HepG2 (cell line): ENCODE data around the gene NUDT7. TPM values are rescaled to one million over a fixed set of nuclear protein-coding genes. Genes with fewer than 3 reads are reported as not detected.

Experiments
- CREB1 ChIP-seq, 2 experiments: fragments of 450-650 bp in 1 of 2; IDR thresholded peaks; 2 replicates each; pipeline ENCODE4 v1.6.1; 2016 to 2017; ENCODE audit warnings: control low read depth in 1 of 2, mild to moderate bottlenecking in 1 of 2, missing compliant biosample characterization in 1 of 2, missing genetic modification characterization in 1 of 2
- KLF12 ChIP-seq: sonication (generic); formaldehyde crosslinking; IDR thresholded peaks from 2 replicates; pipeline ENCODE4 v1.4.0; 2020; ENCODE audit warnings: missing genetic modification reagents, borderline replicate concordance
- MAFG ChIP-seq: sonication (generic); formaldehyde crosslinking; IDR thresholded peaks from 2 replicates; pipeline ENCODE4 v1.5.1; 2020; ENCODE audit warnings: mild to moderate bottlenecking, missing genetic modification reagents
- POGZ ChIP-seq: sonication (generic); formaldehyde crosslinking; IDR thresholded peaks from 2 replicates; pipeline ENCODE4 v1.4.0; 2020; ENCODE audit warnings: mild to moderate bottlenecking, missing genetic modification reagents
- TRIM24 ChIP-seq: sonication (generic); formaldehyde crosslinking; IDR thresholded peaks from 2 replicates; pipeline ENCODE4 v1.8.0; 2022; ENCODE audit warnings: mild to moderate bottlenecking, missing genetic modification reagents
- ZNF296 ChIP-seq: sonication (generic); formaldehyde crosslinking; conservative IDR thresholded peaks from 2 replicates; pipeline ENCODE4 v1.5.0; 2020; ENCODE audit warnings: mild to moderate bottlenecking, missing genetic modification reagents
- ZNF547 ChIP-seq: sonication (generic); formaldehyde crosslinking; IDR thresholded peaks from 2 replicates; pipeline ENCODE4 v1.5.1; 2020; ENCODE audit warnings: mild to moderate bottlenecking, missing genetic modification reagents
- ZNF672 ChIP-seq: sonication (generic); formaldehyde crosslinking; IDR thresholded peaks from 2 replicates; pipeline ENCODE4 v1.8.1; 2022; ENCODE audit warnings: missing genetic modification reagents
- polyA plus RNA-seq, 8 experiments: library from polyadenylated mRNA; depleted of rRNA in 3 of 8; stranded (reverse) in 7 of 8; unstranded in 1 of 8; fragments of >200 nt; fragmentation: Illumina TruSeq in 4 of 8; extraction: Trizol in 4 of 8; gene quantifications; 2 replicates each; pipeline versions ENCODE4 v1.2.1 to v1.2.3, GENCODE V29; 2011 to 2016; ENCODE audit warnings: low read depth in 4 of 8, missing spikeins in 1 of 8, mixed read lengths in 1 of 8; ENCODE audit not compliant: insufficient read depth in 1 of 8
- total RNA-seq, 5 experiments: library from RNA; depleted of rRNA; stranded (reverse); fragments of >200 nt; fragmentation: Illumina TruSeq; extraction: Trizol; gene quantifications; 2 replicates each; pipeline ENCODE4 v1.2.3, GENCODE V29; 2016; ENCODE audit warnings: low read depth in 1 of 5
- TF ChIP-seq, protein P1 (sequence below), 2 experiments: fragments of 450-650 bp in 1 of 2; sonication (generic) in 1 of 2; formaldehyde crosslinking in 1 of 2; IDR thresholded peaks; 2 replicates each; pipeline versions ENCODE4 v1.6.1 to v1.8.0; 2016 to 2022; ENCODE audit warnings: antibody characterized with exemption in 1 of 2, mild to moderate bottlenecking in 1 of 2, missing genetic modification reagents in 1 of 2
- TF ChIP-seq, protein P2 (sequence below): sonication (generic); formaldehyde crosslinking; IDR thresholded peaks from 2 replicates; pipeline ENCODE4 v1.4.0; 2020; ENCODE audit warnings: missing genetic modification reagents
- TF ChIP-seq, protein P3 (sequence below): sonication (generic); formaldehyde crosslinking; IDR thresholded peaks from 2 replicates; pipeline ENCODE4 v1.8.1; 2022; ENCODE audit warnings: low read depth, mild to moderate bottlenecking, missing genetic modification reagents
- TF ChIP-seq, protein P4 (sequence below): sonication (generic); formaldehyde crosslinking; IDR thresholded peaks from 2 replicates; pipeline ENCODE4 v1.4.0; 2020; ENCODE audit warnings: missing genetic modification reagents, mild to moderate bottlenecking, borderline replicate concordance

NUDT7 gene
- total and polyA plus RNA-seq, 2 of the 13 experiments (the other 11 are each of a cell fraction or from before 2014, with no cell fraction given): 14.3 to 23.9 TPM

DNA sequence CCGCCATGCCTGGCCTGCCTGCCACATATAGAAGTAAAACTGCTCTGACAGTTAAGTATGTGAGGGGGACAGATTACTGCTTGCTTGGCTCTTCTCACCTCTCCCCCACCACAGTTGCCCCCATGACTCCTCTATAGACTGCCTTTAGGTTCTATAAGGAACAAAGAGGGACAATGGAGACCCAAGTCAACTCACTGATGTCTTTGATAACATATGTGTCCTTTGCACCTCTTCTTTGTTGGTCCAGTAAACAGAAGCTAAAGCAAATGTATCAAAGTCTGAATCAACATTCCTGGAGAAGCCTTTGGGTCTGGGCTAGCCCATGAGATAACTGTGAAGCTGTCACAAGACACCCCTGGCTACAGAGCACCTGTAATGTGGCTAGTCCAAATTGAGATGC is 27.1 kb downstream of the NUDT7 start (continued):
- TF ChIP-seq, protein P1, sequence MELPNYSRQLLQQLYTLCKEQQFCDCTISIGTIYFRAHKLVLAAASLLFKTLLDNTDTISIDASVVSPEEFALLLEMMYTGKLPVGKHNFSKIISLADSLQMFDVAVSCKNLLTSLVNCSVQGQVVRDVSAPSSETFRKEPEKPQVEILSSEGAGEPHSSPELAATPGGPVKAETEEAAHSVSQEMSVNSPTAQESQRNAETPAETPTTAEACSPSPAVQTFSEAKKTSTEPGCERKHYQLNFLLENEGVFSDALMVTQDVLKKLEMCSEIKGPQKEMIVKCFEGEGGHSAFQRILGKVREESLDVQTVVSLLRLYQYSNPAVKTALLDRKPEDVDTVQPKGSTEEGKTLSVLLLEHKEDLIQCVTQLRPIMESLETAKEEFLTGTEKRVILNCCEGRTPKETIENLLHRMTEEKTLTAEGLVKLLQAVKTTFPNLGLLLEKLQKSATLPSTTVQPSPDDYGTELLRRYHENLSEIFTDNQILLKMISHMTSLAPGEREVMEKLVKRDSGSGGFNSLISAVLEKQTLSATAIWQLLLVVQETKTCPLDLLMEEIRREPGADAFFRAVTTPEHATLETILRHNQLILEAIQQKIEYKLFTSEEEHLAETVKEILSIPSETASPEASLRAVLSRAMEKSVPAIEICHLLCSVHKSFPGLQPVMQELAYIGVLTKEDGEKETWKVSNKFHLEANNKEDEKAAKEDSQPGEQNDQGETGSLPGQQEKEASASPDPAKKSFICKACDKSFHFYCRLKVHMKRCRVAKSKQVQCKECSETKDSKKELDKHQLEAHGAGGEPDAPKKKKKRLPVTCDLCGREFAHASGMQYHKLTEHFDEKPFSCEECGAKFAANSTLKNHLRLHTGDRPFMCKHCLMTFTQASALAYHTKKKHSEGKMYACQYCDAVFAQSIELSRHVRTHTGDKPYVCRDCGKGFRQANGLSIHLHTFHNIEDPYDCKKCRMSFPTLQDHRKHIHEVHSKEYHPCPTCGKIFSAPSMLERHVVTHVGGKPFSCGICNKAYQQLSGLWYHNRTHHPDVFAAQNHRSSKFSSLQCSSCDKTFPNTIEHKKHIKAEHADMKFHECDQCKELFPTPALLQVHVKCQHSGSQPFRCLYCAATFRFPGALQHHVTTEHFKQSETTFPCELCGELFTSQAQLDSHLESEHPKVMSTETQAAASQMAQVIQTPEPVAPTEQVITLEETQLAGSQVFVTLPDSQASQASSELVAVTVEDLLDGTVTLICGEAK (IDR thresholded peaks at IDR 0.05): no peak
- TF ChIP-seq, protein P1 (CRISPR knock-in tag; IDR thresholded peaks at IDR 0.05): no peak; the same call in 1 of the 2 replicates
- TF ChIP-seq POGZ (peak; percentile 93), ZNF672 (CRISPR knock-in tag) (no peak), TRIM24 (CRISPR knock-in tag) (peak; percentile 74; the same call in 1 of the 2 replicates), ZNF296 (no peak), CREB1 (IDR thresholded peaks at IDR 0.05) (no peak), CREB1 (CRISPR knock-in tag; IDR thresholded peaks at IDR 0.05) (0 out of 2 replicates have a peak, but pooled peaks have one; percentile 23), MAFG (CRISPR knock-in tag) (no peak), ZNF547 (no peak), KLF12 (CRISPR knock-in tag) (no peak)
- TF ChIP-seq, protein P2, sequence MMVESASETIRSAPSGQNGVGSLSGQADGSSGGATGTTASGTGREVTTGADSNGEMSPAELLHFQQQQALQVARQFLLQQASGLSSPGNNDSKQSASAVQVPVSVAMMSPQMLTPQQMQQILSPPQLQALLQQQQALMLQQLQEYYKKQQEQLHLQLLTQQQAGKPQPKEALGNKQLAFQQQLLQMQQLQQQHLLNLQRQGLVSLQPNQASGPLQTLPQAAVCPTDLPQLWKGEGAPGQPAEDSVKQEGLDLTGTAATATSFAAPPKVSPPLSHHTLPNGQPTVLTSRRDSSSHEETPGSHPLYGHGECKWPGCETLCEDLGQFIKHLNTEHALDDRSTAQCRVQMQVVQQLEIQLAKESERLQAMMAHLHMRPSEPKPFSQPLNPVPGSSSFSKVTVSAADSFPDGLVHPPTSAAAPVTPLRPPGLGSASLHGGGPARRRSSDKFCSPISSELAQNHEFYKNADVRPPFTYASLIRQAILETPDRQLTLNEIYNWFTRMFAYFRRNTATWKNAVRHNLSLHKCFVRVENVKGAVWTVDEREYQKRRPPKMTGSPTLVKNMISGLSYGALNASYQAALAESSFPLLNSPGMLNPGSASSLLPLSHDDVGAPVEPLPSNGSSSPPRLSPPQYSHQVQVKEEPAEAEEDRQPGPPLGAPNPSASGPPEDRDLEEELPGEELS: peak; percentile 84
- TF ChIP-seq, protein P3, sequence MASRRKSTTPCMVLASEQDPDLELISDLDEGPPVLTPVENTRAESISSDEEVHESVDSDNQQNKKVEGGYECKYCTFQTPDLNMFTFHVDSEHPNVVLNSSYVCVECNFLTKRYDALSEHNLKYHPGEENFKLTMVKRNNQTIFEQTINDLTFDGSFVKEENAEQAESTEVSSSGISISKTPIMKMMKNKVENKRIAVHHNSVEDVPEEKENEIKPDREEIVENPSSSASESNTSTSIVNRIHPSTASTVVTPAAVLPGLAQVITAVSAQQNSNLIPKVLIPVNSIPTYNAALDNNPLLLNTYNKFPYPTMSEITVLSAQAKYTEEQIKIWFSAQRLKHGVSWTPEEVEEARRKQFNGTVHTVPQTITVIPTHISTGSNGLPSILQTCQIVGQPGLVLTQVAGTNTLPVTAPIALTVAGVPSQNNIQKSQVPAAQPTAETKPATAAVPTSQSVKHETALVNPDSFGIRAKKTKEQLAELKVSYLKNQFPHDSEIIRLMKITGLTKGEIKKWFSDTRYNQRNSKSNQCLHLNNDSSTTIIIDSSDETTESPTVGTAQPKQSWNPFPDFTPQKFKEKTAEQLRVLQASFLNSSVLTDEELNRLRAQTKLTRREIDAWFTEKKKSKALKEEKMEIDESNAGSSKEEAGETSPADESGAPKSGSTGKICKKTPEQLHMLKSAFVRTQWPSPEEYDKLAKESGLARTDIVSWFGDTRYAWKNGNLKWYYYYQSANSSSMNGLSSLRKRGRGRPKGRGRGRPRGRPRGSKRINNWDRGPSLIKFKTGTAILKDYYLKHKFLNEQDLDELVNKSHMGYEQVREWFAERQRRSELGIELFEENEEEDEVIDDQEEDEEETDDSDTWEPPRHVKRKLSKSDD (CRISPR knock-in tag): 0 out of 2 replicates have a peak, but pooled peaks have one; percentile 30
- TF ChIP-seq, protein P4, sequence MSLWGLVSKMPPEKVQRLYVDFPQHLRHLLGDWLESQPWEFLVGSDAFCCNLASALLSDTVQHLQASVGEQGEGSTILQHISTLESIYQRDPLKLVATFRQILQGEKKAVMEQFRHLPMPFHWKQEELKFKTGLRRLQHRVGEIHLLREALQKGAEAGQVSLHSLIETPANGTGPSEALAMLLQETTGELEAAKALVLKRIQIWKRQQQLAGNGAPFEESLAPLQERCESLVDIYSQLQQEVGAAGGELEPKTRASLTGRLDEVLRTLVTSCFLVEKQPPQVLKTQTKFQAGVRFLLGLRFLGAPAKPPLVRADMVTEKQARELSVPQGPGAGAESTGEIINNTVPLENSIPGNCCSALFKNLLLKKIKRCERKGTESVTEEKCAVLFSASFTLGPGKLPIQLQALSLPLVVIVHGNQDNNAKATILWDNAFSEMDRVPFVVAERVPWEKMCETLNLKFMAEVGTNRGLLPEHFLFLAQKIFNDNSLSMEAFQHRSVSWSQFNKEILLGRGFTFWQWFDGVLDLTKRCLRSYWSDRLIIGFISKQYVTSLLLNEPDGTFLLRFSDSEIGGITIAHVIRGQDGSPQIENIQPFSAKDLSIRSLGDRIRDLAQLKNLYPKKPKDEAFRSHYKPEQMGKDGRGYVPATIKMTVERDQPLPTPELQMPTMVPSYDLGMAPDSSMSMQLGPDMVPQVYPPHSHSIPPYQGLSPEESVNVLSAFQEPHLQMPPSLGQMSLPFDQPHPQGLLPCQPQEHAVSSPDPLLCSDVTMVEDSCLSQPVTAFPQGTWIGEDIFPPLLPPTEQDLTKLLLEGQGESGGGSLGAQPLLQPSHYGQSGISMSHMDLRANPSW (CRISPR knock-in tag): no peak
